H1 (cell line): Measurements from ENCODE around the gene USH1G. TPM values are rescaled to one million over a fixed set of nuclear protein-coding genes. Genes with fewer than 3 reads are reported as not detected.

Source experiments
- CTCF ChIA-PET: fragments of 300-600 bp; sonication (Branson Sonifier 250); formaldehyde crosslinking; loops from one replicate; lab custom pipeline; 2021; ENCODE audit not compliant: partially characterized antibody; lab: Charles Lee
- POLR2A ChIA-PET: fragments of 300-600 bp; sonication (Branson Sonifier 250); formaldehyde crosslinking; loops from one replicate; lab custom pipeline; 2021; ENCODE audit warnings: inconsistent platforms; ENCODE audit not compliant: partially characterized antibody; lab: Charles Lee
- DNase-seq, 2 experiments: peaks; one replicate each; pipeline versions ENCODE4 v3.0.0 to v3.0.0-alpha.2; 2010 to 2022; ENCODE audit warnings: low spot score in 2 of 2, low read depth in 1 of 2, mixed read lengths in 1 of 2
- FAIRE-seq: peaks from 2 replicates; lab custom pipeline; 2011; peaks lifted over from hg19 to GRCh38; lab: Jason Lieb, UNC
- H2AFZ ChIP-seq: 2 replicates; pipeline ENCODE4 v1.8.1; 2012; ENCODE audit warnings: low read length, inconsistent platforms
- H2AK5ac ChIP-seq: 2 replicates; pipeline ENCODE4 v1.6.1; 2013; ENCODE audit warnings: low read depth, low read length
- H2BK120ac ChIP-seq: replicated peaks from 2 replicates; pipeline ENCODE3; 2013; ENCODE audit warnings: low read depth, low read length, inconsistent platforms
- H2BK12ac ChIP-seq: 2 replicates; pipeline ENCODE4 v1.6.1; 2013; ENCODE audit warnings: low read depth, low read length
- H2BK15ac ChIP-seq: 2 replicates; pipeline ENCODE4 v1.6.1; 2013; ENCODE audit warnings: low read length
- H2BK20ac ChIP-seq: 2 replicates; pipeline ENCODE4 v1.6.1; 2013; ENCODE audit warnings: low read length
- H2BK5ac ChIP-seq: 2 replicates; pipeline ENCODE4 v1.6.1; 2013; ENCODE audit warnings: low read depth, low read length
- H3K14ac ChIP-seq: 2 replicates; pipeline ENCODE4 v1.6.1; 2013; ENCODE audit warnings: inconsistent platforms; ENCODE audit not compliant: insufficient read length
- H3K18ac ChIP-seq: 2 replicates; pipeline ENCODE4 v1.6.1; 2013; ENCODE audit warnings: low read length; ENCODE audit errors: extremely low read depth
- H3K23ac ChIP-seq: 2 replicates; pipeline ENCODE4 v1.6.1; 2013; ENCODE audit warnings: inconsistent platforms; ENCODE audit not compliant: insufficient read length
- H3K23me2 ChIP-seq: 2 replicates; pipeline ENCODE4 v1.6.1; 2013; ENCODE audit warnings: low read depth, low read length
- H3K27ac ChIP-seq: 2 replicates; pipeline ENCODE4 v1.6.1; 2011; ENCODE audit warnings: low read depth, low read length, inconsistent platforms
- H3K27me3 ChIP-seq, 4 experiments: replicated peaks in 1 of 4; 1 replicate in 1 of 4; 2 replicates in 3 of 4; pipeline versions ENCODE4 v1.6.1 to v1.8.1; 2011 to 2013; ENCODE audit warnings: low read length in 3 of 4, mild to moderate bottlenecking in 3 of 4, inconsistent platforms in 2 of 4, mixed read lengths in 2 of 4, moderate library complexity in 1 of 4; ENCODE audit not compliant: control insufficient read depth in 3 of 4, insufficient read depth in 3 of 4; ENCODE audit errors: extremely low read depth in 1 of 4
- H3K36me3 ChIP-seq, 4 experiments: 2 replicates each; pipeline versions ENCODE4 v1.6.1 to v1.8.1; 2011 to 2013; ENCODE audit warnings: mild to moderate bottlenecking in 4 of 4, low read length in 3 of 4, moderate library complexity in 2 of 4, control low read depth in 1 of 4, inconsistent platforms in 1 of 4; ENCODE audit not compliant: insufficient read depth in 4 of 4, control insufficient read depth in 2 of 4
- H3K4ac ChIP-seq: replicated peaks from 2 replicates; pipeline ENCODE3; 2013; ENCODE audit warnings: low read length, low read depth, mixed read lengths, inconsistent platforms; ENCODE audit not compliant: insufficient read length
- H3K4me1 ChIP-seq, 4 experiments: replicated peaks in 1 of 4; 1 replicate in 1 of 4; 2 replicates in 3 of 4; pipeline versions ENCODE4 v1.6.1 to v1.8.1; 2011 to 2013; ENCODE audit warnings: low read length in 3 of 4, inconsistent platforms in 2 of 4, mixed read lengths in 1 of 4; ENCODE audit not compliant: insufficient read depth in 4 of 4, control insufficient read depth in 3 of 4
- H3K4me2 ChIP-seq, 2 experiments: 2 replicates each; pipeline versions ENCODE4 v1.6.1 to v1.8.1; 2011 to 2013; ENCODE audit warnings: low read depth in 2 of 2, low read length in 2 of 2, control low read depth in 1 of 2, inconsistent platforms in 1 of 2, mild to moderate bottlenecking in 1 of 2; ENCODE audit not compliant: insufficient read depth in 1 of 2
- H3K4me3 ChIP-seq, 4 experiments: fragments of 200-600, 300-600 bp in 1 of 4; sonication (generic), shearing (Covaris generic), sonication (Bioruptor Twin) in 1 of 4; 2 replicates each; pipeline versions ENCODE4 v1.5.1 to v1.8.1; 2011 to 2016; ENCODE audit warnings: low read length in 4 of 4, low read depth in 3 of 4, control low read depth in 2 of 4, inconsistent platforms in 2 of 4, mild to moderate bottlenecking in 2 of 4, mixed read lengths in 1 of 4, moderate library complexity in 1 of 4; ENCODE audit not compliant: insufficient read depth in 2 of 4; ENCODE audit errors: extremely low read depth in 1 of 4
- H3K56ac ChIP-seq: replicated peaks from 2 replicates; pipeline ENCODE3; 2013; ENCODE audit warnings: low read depth, mild to moderate bottlenecking, mixed read lengths, low read length, inconsistent platforms; ENCODE audit not compliant: insufficient read length
- H3K79me1 ChIP-seq: 2 replicates; pipeline ENCODE4 v1.6.1; 2013; ENCODE audit warnings: low read depth, low read length, control low read depth
- H3K79me2 ChIP-seq, 2 experiments: 2 replicates each; pipeline versions ENCODE4 v1.6.1 to v1.8.1; 2012 to 2013; ENCODE audit warnings: low read length in 2 of 2, mild to moderate bottlenecking in 2 of 2, inconsistent platforms in 1 of 2; ENCODE audit not compliant: insufficient read depth in 2 of 2, control insufficient read depth in 1 of 2
- H3K9ac ChIP-seq, 4 experiments: replicated peaks in 1 of 4; 1 replicate in 1 of 4; 2 replicates in 3 of 4; pipeline versions ENCODE4 v1.6.1 to v1.8.1; 2011 to 2013; ENCODE audit warnings: low read depth in 3 of 4, low read length in 3 of 4, control low read depth in 2 of 4, mild to moderate bottlenecking in 2 of 4, moderate library complexity in 2 of 4, inconsistent platforms in 1 of 4; ENCODE audit errors: extremely low read depth in 1 of 4
- H3K9me3 ChIP-seq, 2 experiments: 2 replicates each; pipeline versions ENCODE4 v1.6.1 to v1.8.1; 2012 to 2013; ENCODE audit warnings: mild to moderate bottlenecking in 2 of 2, moderate library complexity in 2 of 2, control low read depth in 1 of 2, inconsistent platforms in 1 of 2, low read depth in 1 of 2, low read length in 1 of 2, mixed read lengths in 1 of 2; ENCODE audit not compliant: insufficient read depth in 2 of 2
- H4K20me1 ChIP-seq, 2 experiments: replicated peaks in 1 of 2; 2 replicates each; pipeline versions ENCODE3 to v1.8.1; 2011 to 2013; ENCODE audit warnings: inconsistent platforms in 2 of 2, low read length in 2 of 2, mild to moderate bottlenecking in 1 of 2; ENCODE audit not compliant: insufficient read depth in 2 of 2, control insufficient read depth in 1 of 2
- H4K5ac ChIP-seq: 2 replicates; pipeline ENCODE4 v1.6.1; 2013; ENCODE audit warnings: low read length, low read depth, mixed read lengths, inconsistent platforms; ENCODE audit not compliant: insufficient read length
- H4K8ac ChIP-seq: 2 replicates; pipeline ENCODE4 v1.8.0; 2013; ENCODE audit warnings: mild to moderate bottlenecking, moderate library complexity, low read length, inconsistent platforms; ENCODE audit not compliant: insufficient read depth; ENCODE audit errors: extremely low read depth
- H4K91ac ChIP-seq: replicated peaks from 2 replicates; pipeline ENCODE3; 2013; ENCODE audit warnings: low read length, mixed read lengths, inconsistent platforms; ENCODE audit not compliant: insufficient read length
- ATF2 ChIP-seq: IDR thresholded peaks from 2 replicates; pipeline ENCODE4 v1.6.1; 2012; ENCODE audit warnings: low read length, inconsistent platforms
- EP300 ChIP-seq, 2 experiments: IDR thresholded peaks; 1 replicate in 1 of 2; 2 replicates in 1 of 2; pipeline ENCODE4 v1.6.1; 2011 to 2012; ENCODE audit warnings: low read depth in 2 of 2, low read length in 2 of 2, mild to moderate bottlenecking in 2 of 2, borderline replicate concordance in 1 of 2, inconsistent platforms in 1 of 2, moderate library complexity in 1 of 2
- GABPA ChIP-seq: IDR thresholded peaks from 2 replicates; pipeline ENCODE4 v1.6.1; 2011; ENCODE audit warnings: mild to moderate bottlenecking, low read length, moderate library complexity, borderline replicate concordance; ENCODE audit not compliant: insufficient read depth
- KDM1A ChIP-seq: fragments of 200-600, 300-600 bp; sonication (generic); IDR thresholded peaks from 2 replicates; pipeline ENCODE4 v1.7.1; 2016; ENCODE audit warnings: mild to moderate bottlenecking, low read length, borderline replicate concordance
- RAD21 ChIP-seq, 2 experiments: IDR thresholded peaks in 1 of 2; conservative IDR thresholded peaks in 1 of 2; 2 replicates each; pipeline ENCODE4 v1.6.1; 2011; ENCODE audit warnings: low read depth in 2 of 2, low read length in 2 of 2, improper control_type of control experiment in 1 of 2, inconsistent platforms in 1 of 2, mild to moderate bottlenecking in 1 of 2, moderate library complexity in 1 of 2
- TCF12 ChIP-seq: IDR thresholded peaks from 2 replicates; pipeline ENCODE4 v1.6.1; 2011; ENCODE audit warnings: low read depth, mild to moderate bottlenecking, low read length
- WGBS, 2 experiments: shearing (Covaris generic) in 1 of 2; methylation state at CpG; one replicate each; pipeline versions ENCODE4 v1.1.6 to v1.1.7; 2013 to 2015; ENCODE audit warnings: low lambda C conversion rate in 2 of 2, mixed read lengths in 2 of 2, inconsistent platforms in 1 of 2, low coverage in 1 of 2, missing lambda C conversion rate in 1 of 2; ENCODE audit not compliant: insufficient replicate concordance in 2 of 2, insufficient coverage in 1 of 2, insufficient read length in 1 of 2; ENCODE audit errors: extremely low coverage in 1 of 2, missing lambda C conversion rate in 1 of 2; 5-methylcytosine and 5-hydroxymethylcytosine counted together
- polyA plus RNA-seq, 7 experiments: library from polyadenylated mRNA; depleted of rRNA in 3 of 7; stranded (reverse) in 5 of 7; unstranded in 2 of 7; fragments of >200 nt in 5 of 7; fragments of 200-250 nt in 2 of 7; gene quantifications; 1 replicate in 5 of 7; 2 replicates in 1 of 7; 4 replicates in 1 of 7; pipeline versions ENCODE4 v1.2.1 to v1.2.3, GENCODE V29; 2011 to 2013; ENCODE audit warnings: missing spikeins in 2 of 7, mixed read lengths in 2 of 7
- total RNA-seq: library from RNA; stranded (reverse); fragmentation: NEBNext Ultra II Directional; extraction: Animal tissue kit (Norgen Biotek cat#: 25700); gene quantifications from 2 replicates; pipeline ENCODE4 v1.2.1, GENCODE V29; 2021

USH1G gene
- total and polyA plus RNA-seq, 2 of the 8 experiments (the other 6 are each of a cell fraction or from before 2014, with no cell fraction given), result 1.6 to 4.3 TPM

DNA sequence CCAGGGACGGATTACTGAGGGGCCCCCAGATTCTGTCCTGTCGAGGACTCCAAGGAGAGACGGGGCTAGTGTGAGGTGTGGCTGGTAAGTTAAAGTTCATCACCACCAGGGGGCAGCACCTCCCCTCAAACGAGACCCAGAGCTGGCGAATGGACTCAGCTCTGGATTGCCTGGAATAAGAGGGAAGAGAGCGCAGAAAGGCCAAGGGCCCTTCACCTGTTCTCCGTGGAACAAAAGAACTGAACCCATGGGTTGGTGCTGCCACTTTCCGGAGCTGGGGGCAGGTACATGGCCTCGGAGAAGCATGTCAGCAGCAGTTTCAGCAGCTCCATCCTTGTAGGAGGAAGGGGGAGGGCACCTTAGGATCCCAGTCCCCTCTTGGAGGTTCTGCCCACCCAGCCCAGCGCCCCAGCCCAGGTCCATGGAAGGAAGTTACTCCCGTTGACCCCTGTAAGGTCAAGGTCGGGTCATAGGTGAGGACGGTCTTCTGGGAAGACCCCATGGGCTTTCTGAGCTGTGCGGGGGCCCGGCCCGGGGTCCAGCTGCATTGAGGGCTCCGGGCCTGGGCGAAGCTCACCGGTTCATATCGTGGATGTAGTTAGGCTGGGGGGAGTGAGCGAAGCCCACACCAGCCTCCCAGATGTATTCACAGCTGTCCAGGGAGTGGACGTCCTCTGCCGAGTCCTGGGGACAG lies 38.7 kb upstream of the USH1G start:
- POLR2A ChIA-PET, result interaction anchor here (0.6 to 2.5 kb wide), 7 partner anchors 10 to 73 kb away, joined by 3 to 37 read pairs (median 4); partner anchors contain the start of genes CDR2L, HID1 and MRPL58
- Histone ChIP-seq H3K56ac (no peak overlapping the region), H3K14ac (no peak overlapping the region), H3K4me3 (no peak overlapping the region), H2BK120ac (no peak overlapping the region), H3K4me2 (no peak overlapping the region), H2BK20ac (no peak overlapping the region), H3K4me1 (peaks cover 0 to 7% (median 1%) of the 10 kb centered on the region in 4 experiments; a peak in 4 of 7 replicates), H4K8ac (peak overlapping the region; percentile 63; the same call in 1 of the 2 replicates), H2BK12ac (0 out of 2 replicates have a peak overlapping the region, but pooled peaks have one; percentile 87), H3K9ac (no peak overlapping the region), H2AFZ (no peak overlapping the region), H2BK5ac (no peak overlapping the region), H2AK5ac (no peak overlapping the region), H3K36me3 (no peaks in the 10 kb centered on the region), H4K20me1 (peaks cover 0 to 1% of the 10 kb centered on the region in 2 experiments), H3K9me3 (no peaks in the 10 kb centered on the region), H3K23me2 (0 out of 2 replicates have a peak, but pooled peaks cover 3% of the 10 kb centered on the region), H3K4ac (no peak overlapping the region), H4K91ac (peak overlapping the region; percentile 84), H3K79me2 (no peaks in the 10 kb centered on the region), H3K27me3 (peaks cover 0 to 5% (median 2%) of the 10 kb centered on the region in 4 experiments; a peak in 3 of 7 replicates), H3K27ac (no peak overlapping the region), H3K23ac (no peak overlapping the region), H3K18ac (no peak overlapping the region), H4K5ac (no peak overlapping the region), H3K79me1 (no peaks in the 10 kb centered on the region), H2BK15ac (0 out of 2 replicates have a peak overlapping the region, but pooled peaks have one; percentile 29)
- DNase-seq (peak; percentile 70 to 97), FAIRE-seq (peak; percentile 76)
- CTCF ChIA-PET, result interaction anchor here (0.6 to 27.2 kb wide), 49 partner anchors 10 to 541 kb away, joined by 3 to 1072 read pairs (median 6); partner anchors contain the start of genes CDR2L, FADS6, HID1 and MRPL58
- 63% methylated on average over 23 of the region's 23 CpGs; no CpG with 5 or more reads in 1 of the 2 experiments for WGBS, 2 experiments
- TF ChIP-seq GABPA, result peak; percentile 62; the same call in 1 of the 2 replicates
- TF ChIP-seq KDM1A, result no peak
- no peak for TF ChIP-seq TCF12
- TF ChIP-seq RAD21 (IDR thresholded peaks at IDR 0.05 in 1 of 2, conservative IDR thresholded peaks at IDR 0.05 in 1 of 2; ENCODE audit: low read depth in 2 of 2, low read length in 2 of 2), result peak; percentile 88 to 91
- no peak for TF ChIP-seq ATF2
- TF ChIP-seq EP300 (IDR thresholded peaks at IDR 0.05; ENCODE audit: borderline replicate concordance in 1 of 2, low read depth in 2 of 2, low read length in 2 of 2), result no peak
